AG20443 (cell line): ENCODE measurements around the gene OSBPL3.

Experiments
- DNase-seq: peaks from one replicate; pipeline ENCODE4 v3.0.0; 2012; ENCODE audit warnings: low spot score, mixed read lengths

OSBPL3 gene

GRCh38 chr7:24827027-24827426, 153.0 kb downstream of the OSBPL3 start:
- DNase-seq, result no peak

- no peak for DNase-seq
Observed at GRCh38 chr7:24826662-24827020, 153.3 kb downstream of the OSBPL3 start.

GRCh38 chr7:24825931-24826661, 153.9 kb downstream of the OSBPL3 start:
- DNase-seq, result peak; percentile 70

GRCh38 chr7:24825381-24825794, 154.6 kb downstream of the OSBPL3 start:
- no peak for DNase-seq

- no peak for DNase-seq
Observed at GRCh38 chr7:24824896-24825295, 155.1 kb downstream of the OSBPL3 start.

- no peak for DNase-seq
Observed at GRCh38 chr7:24824400-24824799, 155.6 kb downstream of the OSBPL3 start.

GRCh38 chr7:24821754-24822054, 158.3 kb downstream of the OSBPL3 start:
- DNase-seq, result no peak

- peak; percentile 88 for DNase-seq
Observed at GRCh38 chr7:24821045-24821753, 158.8 kb downstream of the OSBPL3 start.

GRCh38 chr7:24820730-24821044, 159.3 kb downstream of the OSBPL3 start:
- peak; percentile 66 for DNase-seq

- peak; percentile 84 for DNase-seq
Observed at GRCh38 chr7:24819916-24820689, 159.9 kb downstream of the OSBPL3 start.

GRCh38 chr7:24817339-24817738, 162.6 kb downstream of the OSBPL3 start:
- no peak for DNase-seq

- no peak for DNase-seq
Observed at GRCh38 chr7:24816868-24817267, 163.1 kb downstream of the OSBPL3 start.

GRCh38 chr7:24812305-24812945, 167.6 kb downstream of the OSBPL3 start:
- peak; percentile 77 for DNase-seq

- no peak for DNase-seq
Observed at GRCh38 chr7:24808518-24808917, 171.5 kb downstream of the OSBPL3 start.

GRCh38 chr7:24802300-24802699, 177.7 kb downstream of the OSBPL3 start:
- DNase-seq, result no peak

- no peak for DNase-seq
Observed at GRCh38 chr7:24801883-24802282, 178.1 kb downstream of the OSBPL3 start.

GRCh38 chr7:24800667-24801066, 179.3 kb downstream of the OSBPL3 start:
- no peak for DNase-seq

GRCh38 chr7:24800073-24800472, 179.9 kb downstream of the OSBPL3 start:
- no peak for DNase-seq

GRCh38 chr7:24799506-24799905, 180.5 kb downstream of the OSBPL3 start:
- DNase-seq, result no peak

GRCh38 chr7:24798261-24798660, 181.7 kb downstream of the OSBPL3 start:
- no peak for DNase-seq

- DNase-seq, result no peak
Observed at GRCh38 chr7:24797270-24797669, 182.7 kb downstream of the OSBPL3 start.

- no peak for DNase-seq
Observed at GRCh38 chr7:24795407-24795767, 184.6 kb downstream of the OSBPL3 start.
